Measurements from ENCODE around the gene RPS6KB2.

Gene RPS6KB2

DNA sequence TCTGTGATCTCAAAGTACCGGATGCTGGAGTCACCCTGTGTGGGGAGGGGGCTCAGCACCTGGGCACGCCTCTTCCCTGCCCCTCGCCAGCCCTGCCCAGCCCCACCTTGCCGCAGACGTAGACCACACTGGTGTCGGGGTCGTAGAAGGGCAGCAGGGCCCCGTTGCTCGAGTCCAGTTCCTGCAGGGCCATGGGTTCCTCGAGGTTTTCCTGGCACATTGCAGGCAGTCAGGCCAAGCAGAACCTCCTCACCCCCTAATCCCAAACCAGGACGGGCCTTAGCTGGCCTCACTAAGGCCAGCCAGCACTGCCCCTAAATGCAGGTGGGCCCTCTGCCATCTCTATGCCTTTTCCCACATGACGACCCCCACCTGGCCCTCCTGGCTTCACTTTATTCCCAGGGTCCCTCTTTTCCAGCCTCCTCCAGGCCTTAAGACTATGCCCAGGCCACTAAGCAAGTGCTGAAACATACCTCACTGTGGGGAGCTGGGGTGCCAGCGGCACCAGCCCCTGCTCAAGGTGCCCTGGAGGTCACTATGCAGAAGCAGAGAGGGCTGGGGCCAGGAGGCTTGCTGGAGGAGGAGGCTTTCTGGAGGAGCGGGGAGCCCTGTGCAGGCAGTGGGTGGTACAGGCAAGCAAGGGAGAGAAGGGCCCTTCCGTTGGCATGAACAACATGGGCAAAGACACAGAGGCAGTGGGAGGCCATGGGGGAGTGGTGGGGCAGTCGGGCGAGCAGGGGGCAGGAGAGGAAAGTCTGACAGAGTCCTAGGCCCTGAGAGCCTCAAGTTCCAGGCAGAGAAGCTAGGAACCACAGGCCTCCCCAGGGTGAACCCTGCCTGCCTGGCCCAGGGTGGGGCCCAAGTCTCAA is 12.2 kb downstream of the RPS6KB2 start:
- no peak for DNase-seq (ENCODE audit: extremely low read depth, low read depth)
- TF ChIP-seq, protein P1, sequence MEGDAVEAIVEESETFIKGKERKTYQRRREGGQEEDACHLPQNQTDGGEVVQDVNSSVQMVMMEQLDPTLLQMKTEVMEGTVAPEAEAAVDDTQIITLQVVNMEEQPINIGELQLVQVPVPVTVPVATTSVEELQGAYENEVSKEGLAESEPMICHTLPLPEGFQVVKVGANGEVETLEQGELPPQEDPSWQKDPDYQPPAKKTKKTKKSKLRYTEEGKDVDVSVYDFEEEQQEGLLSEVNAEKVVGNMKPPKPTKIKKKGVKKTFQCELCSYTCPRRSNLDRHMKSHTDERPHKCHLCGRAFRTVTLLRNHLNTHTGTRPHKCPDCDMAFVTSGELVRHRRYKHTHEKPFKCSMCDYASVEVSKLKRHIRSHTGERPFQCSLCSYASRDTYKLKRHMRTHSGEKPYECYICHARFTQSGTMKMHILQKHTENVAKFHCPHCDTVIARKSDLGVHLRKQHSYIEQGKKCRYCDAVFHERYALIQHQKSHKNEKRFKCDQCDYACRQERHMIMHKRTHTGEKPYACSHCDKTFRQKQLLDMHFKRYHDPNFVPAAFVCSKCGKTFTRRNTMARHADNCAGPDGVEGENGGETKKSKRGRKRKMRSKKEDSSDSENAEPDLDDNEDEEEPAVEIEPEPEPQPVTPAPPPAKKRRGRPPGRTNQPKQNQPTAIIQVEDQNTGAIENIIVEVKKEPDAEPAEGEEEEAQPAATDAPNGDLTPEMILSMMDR (IDR thresholded peaks at IDR 0.05; ENCODE audit: low read depth, low read length, missing control alignments): no peak

DNA sequence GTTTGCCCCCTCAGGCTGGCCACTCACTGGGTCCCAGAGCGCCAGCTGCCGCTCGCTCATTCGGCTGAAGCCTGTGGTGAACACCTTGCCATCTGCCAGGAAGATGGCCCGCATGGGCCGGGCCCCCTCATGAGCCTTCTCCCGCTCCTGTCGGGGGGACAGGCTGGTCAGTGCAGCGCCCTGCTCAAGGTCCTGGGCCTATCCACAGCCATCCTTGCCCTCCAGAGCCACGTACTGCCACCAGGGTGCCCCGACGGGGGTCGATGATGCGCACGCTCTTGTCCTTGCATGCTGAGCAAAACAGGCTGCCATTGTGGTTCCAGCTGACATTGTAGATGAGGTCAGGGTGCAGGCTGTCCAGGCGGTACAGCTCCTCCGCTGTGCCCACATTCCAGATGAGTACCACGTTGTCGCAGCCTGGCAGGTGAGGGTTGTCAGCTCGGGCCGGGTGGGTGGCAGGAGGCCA is 12.8 kb downstream of the RPS6KB2 start:
- H3K4me3 ChIP-seq (replicated peaks; ENCODE audit: low read depth, low read length): no peak overlapping the region
- no peak for DNase-seq (ENCODE audit: extremely low read depth, low read depth)
- TF ChIP-seq, protein P1 (IDR thresholded peaks at IDR 0.05; ENCODE audit: low read depth, low read length, missing control alignments): no peak

More for the DNA sequence above, 12.2 kb downstream of the RPS6KB2 start:
- no peak overlapping the region for H3K4me3 ChIP-seq (replicated peaks; ENCODE audit: low read depth, low read length)

DNA sequence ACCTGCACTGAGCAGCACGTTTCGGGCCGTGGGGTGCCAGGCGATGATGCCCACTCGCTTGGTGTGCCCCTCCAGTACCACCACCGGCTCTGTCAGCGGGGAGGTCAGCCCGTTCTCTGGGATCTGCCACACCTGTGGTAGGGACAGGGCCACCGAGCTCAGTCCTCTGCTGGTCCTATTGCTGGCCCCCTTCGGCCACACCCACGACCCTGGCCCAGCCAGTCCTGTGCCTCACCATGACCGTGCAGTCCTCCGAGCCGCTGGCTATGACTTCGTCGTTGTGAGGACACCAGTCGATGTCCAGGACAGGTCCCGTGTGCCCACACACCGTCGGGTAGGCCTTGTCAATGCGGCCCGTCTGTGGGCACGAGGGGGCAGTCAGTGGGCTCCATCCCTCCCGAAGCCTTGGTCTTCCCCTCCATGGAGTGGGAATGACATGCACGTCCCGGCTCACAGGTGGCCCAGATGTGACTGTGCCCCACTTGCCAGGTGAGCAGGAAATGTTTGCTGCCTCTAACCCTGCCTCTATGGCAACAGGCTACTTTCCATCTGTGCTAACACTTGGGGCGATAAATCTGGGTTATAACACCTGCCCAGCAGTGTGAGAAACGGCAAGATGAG is 13.5 kb downstream of the RPS6KB2 start:
- no peak for DNase-seq (ENCODE audit: extremely low read depth, low read depth)
- no peak overlapping the region for H3K4me3 ChIP-seq (replicated peaks; ENCODE audit: low read depth, low read length)
- TF ChIP-seq, protein P1 (IDR thresholded peaks at IDR 0.05; ENCODE audit: low read depth, low read length, missing control alignments): no peak

DNA sequence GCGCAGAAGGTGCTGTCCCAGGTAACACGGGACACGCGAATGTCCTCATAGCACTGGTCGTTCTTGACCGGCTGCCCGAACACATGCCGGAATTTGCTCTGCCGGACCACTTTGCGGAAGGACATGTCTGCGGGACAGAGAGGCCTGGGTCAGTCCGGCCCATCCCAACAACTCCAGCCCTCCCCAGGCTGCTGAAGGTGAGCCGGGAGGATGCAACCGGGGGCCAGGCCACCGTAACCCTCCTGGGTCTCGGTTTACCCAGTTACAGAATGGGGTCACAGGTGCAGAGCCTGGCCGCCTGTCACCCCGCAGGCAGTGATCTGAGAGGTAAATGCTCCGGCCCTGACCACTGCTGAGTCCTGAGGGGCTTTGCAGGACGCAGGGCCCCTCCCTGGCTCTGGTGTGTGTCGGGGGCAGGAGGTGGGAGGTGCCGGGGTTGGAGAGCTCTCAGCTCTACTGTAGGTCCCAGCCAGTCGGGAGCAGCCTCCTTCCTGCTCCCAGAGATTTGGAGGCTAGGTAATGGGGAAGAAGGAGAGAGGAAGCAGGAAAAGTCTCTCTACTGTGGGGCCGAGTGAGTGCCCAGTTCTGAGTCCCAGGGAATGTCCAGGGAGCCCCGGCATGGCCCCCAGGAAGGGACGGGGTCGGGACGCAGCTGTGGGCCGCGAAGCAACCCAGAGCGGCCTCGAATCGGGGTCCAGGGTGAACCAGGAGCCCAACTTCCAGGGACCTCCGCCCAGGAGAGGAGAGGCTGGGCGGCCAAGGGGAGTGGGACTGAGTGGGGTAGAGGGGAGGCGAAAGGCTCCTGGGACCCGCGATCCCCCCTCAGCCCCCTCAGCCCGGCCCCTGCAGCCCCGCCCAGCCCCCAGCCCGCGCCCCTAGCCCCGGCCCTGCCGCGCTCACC is 14.5 kb downstream of the RPS6KB2 start:
- no peak for DNase-seq (ENCODE audit: extremely low read depth, low read depth)

DNA sequence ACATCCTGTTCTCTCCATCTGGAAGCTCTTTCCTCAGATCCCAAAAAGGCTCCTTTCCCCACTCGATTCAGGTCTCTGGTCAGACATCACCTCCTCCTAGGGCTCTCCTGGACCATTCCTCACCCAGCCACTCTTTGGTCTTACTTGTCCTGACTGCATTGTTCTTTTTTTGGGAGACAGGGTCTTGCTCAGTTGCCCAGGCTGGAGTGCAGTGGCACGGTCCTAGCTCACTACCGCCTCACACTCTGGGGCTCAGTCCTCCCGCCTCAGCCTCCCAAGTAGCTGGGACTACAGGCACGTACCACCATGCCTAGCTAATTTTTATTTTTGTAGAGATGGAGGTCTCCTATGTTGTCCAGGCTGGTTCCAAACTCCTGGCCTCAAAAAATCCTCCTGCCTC is 17.2 kb downstream of the RPS6KB2 start:
- no peak for DNase-seq (ENCODE audit: extremely low read depth, low read depth)
- TF ChIP-seq, protein P1 (IDR thresholded peaks at IDR 0.05; ENCODE audit: low read depth, low read length, missing control alignments): no peak
- no peak overlapping the region for H3K4me3 ChIP-seq (replicated peaks; ENCODE audit: low read depth, low read length)

More for the DNA sequence above, 14.5 kb downstream of the RPS6KB2 start:
- TF ChIP-seq, protein P1 (IDR thresholded peaks at IDR 0.05; ENCODE audit: low read depth, low read length, missing control alignments): no peak
- H3K4me3 ChIP-seq (replicated peaks; ENCODE audit: low read depth, low read length): peak overlapping the region; percentile 75

DNA sequence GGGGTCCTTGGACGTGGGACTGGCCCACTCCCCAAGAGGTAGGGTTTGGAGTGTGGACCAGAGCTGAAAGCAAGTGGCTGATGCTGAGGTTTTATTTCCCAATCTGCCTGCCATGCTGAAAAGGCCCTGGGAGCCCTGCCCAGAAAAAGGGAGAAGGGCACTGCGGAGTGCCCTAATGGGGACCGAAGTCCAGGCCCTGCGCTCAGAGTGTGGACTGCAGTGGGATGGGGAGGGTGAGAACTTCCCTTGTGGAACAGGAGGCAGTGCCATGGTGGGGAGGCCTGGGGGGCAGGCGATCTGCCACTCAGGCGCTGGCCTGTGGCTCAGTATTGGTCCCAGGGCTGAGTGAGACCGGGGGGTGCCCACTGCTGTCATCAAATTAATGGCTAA is 19.9 kb downstream of the RPS6KB2 start:
- H3K4me3 ChIP-seq (replicated peaks; ENCODE audit: low read depth, low read length): no peak overlapping the region
- no peak for DNase-seq (ENCODE audit: extremely low read depth, low read depth)
- TF ChIP-seq, protein P1 (IDR thresholded peaks at IDR 0.05; ENCODE audit: low read depth, low read length, missing control alignments): no peak
